Keratinocyte (primary cell): ENCODE results near the gene SEC14L1. TPM values are rescaled to one million over a fixed set of nuclear protein-coding genes. Genes with fewer than 3 reads are reported as not detected.

Experiments
- DNase-seq: peaks from one replicate; pipeline ENCODE4 v3.0.0-alpha.2; 2011; ENCODE audit warnings: low read depth, missing footprints, low spot score
- FAIRE-seq: peaks from 2 replicates; lab custom pipeline; 2011; peaks lifted over from hg19 to GRCh38; lab: Jason Lieb, UNC
- H2AFZ ChIP-seq: 2 replicates; pipeline ENCODE4 v1.6.0; 2012; ENCODE audit warnings: low read length, control low read depth, inconsistent platforms; ENCODE audit not compliant: control insufficient read depth
- H3K27ac ChIP-seq: 2 replicates; pipeline ENCODE4 v1.5.1; 2011; ENCODE audit warnings: low read length; ENCODE audit not compliant: control insufficient read depth, insufficient read depth
- H3K27me3 ChIP-seq: 3 replicates; pipeline ENCODE4 v1.6.0; 2011; ENCODE audit warnings: low read length; ENCODE audit not compliant: control insufficient read depth, insufficient read depth; ENCODE audit errors: extremely low read depth
- H3K36me3 ChIP-seq, 2 experiments: 2 replicates in 1 of 2; 3 replicates in 1 of 2; pipeline ENCODE4 v1.5.1; 2011; ENCODE audit warnings: low read length in 2 of 2, mild to moderate bottlenecking in 1 of 2; ENCODE audit not compliant: control insufficient read depth in 2 of 2, insufficient read depth in 2 of 2; ENCODE audit errors: extremely low read depth in 1 of 2
- H3K4me1 ChIP-seq: 3 replicates; pipeline ENCODE4 v1.5.1; 2011; ENCODE audit warnings: low read length; ENCODE audit not compliant: control insufficient read depth, insufficient read depth; ENCODE audit errors: extremely low read depth
- H3K4me2 ChIP-seq: 3 replicates; pipeline ENCODE4 v1.6.0; 2011; ENCODE audit warnings: low read depth, low read length; ENCODE audit not compliant: control insufficient read depth, insufficient read depth; ENCODE audit errors: extremely low read depth
- H3K4me3 ChIP-seq, 3 experiments: fragments of 200-600 bp in 1 of 3; sonication (generic) in 1 of 3; 2 replicates in 2 of 3; 3 replicates in 1 of 3; pipeline ENCODE4 v1.5.1; 2011 to 2016; ENCODE audit warnings: low read length in 3 of 3, mild to moderate bottlenecking in 3 of 3, control low read depth in 2 of 3, inconsistent platforms in 1 of 3, low read depth in 1 of 3, mixed read lengths in 1 of 3, mixed run types in 1 of 3, moderate library complexity in 1 of 3; ENCODE audit not compliant: control insufficient read depth in 2 of 3, insufficient read depth in 2 of 3; ENCODE audit errors: extremely low read depth in 1 of 3
- H3K79me2 ChIP-seq: 2 replicates; pipeline ENCODE4 v1.6.0; 2012; ENCODE audit warnings: low read length; ENCODE audit not compliant: control insufficient read depth, insufficient read depth
- H3K9ac ChIP-seq: 3 replicates; pipeline ENCODE4 v1.6.0; 2011; ENCODE audit warnings: low read length; ENCODE audit not compliant: control insufficient read depth, insufficient read depth; ENCODE audit errors: extremely low read depth
- H3K9me1 ChIP-seq: 3 replicates; pipeline ENCODE4 v1.6.0; 2011; ENCODE audit warnings: low read length; ENCODE audit not compliant: control insufficient read depth, insufficient read depth; ENCODE audit errors: extremely low read depth
- H3K9me3 ChIP-seq: 2 replicates; pipeline ENCODE4 v1.5.1; 2012; ENCODE audit warnings: low read depth, low read length; ENCODE audit not compliant: control insufficient read depth
- H4K20me1 ChIP-seq: 3 replicates; pipeline ENCODE4 v1.6.0; 2011; ENCODE audit warnings: low read length; ENCODE audit not compliant: control insufficient read depth, insufficient read depth; ENCODE audit errors: extremely low read depth
- EZH2 ChIP-seq: IDR thresholded peaks from one replicate; pipeline ENCODE4 v1.6.1; 2012; ENCODE audit warnings: inconsistent platforms, mild to moderate bottlenecking, low read length, moderate library complexity
- dilution Hi-C: fragments of 300-500 bp; cut with MboI; formaldehyde crosslinking; loops from one replicate; pipeline ENCODE4 v1.7.0; 2020; ENCODE audit warnings: low sequenced_read_pairs; ENCODE audit not compliant: extremely low pct_ligation_motif_present
- polyA plus RNA-seq, 5 experiments: library from polyadenylated mRNA; depleted of rRNA in 3 of 5; stranded (reverse) in 3 of 5; stranded (forward) in 1 of 5; unstranded in 1 of 5; fragments of >200 nt; gene quantifications; 1 replicate in 1 of 5; 2 replicates in 3 of 5; 3 replicates in 1 of 5; pipeline versions ENCODE4 v1.2.1 to v1.2.3, GENCODE V29; 2011 to 2012; ENCODE audit warnings: missing spikeins in 2 of 5, low read depth in 1 of 5, low replicate concordance in 1 of 5
- TF ChIP-seq, protein P1 (sequence below), 3 experiments: IDR thresholded peaks in 1 of 3; conservative IDR thresholded peaks in 1 of 3; optimal IDR thresholded peaks in 1 of 3; 2 replicates in 2 of 3; 3 replicates in 1 of 3; pipeline versions ENCODE3 to v1.5.1; 2011; ENCODE audit warnings: low read length in 3 of 3, mild to moderate bottlenecking in 3 of 3, moderate library complexity in 2 of 3, control low read depth in 1 of 3, inconsistent platforms in 1 of 3; ENCODE audit not compliant: insufficient read depth in 2 of 3; ENCODE audit errors: extremely low read depth in 1 of 3

The SEC14L1 gene
- polyA plus RNA-seq, 1 donor (not counting 4 experiments of a cell fraction or from before 2014, with no cell fraction given): 35.6 TPM

DNA sequence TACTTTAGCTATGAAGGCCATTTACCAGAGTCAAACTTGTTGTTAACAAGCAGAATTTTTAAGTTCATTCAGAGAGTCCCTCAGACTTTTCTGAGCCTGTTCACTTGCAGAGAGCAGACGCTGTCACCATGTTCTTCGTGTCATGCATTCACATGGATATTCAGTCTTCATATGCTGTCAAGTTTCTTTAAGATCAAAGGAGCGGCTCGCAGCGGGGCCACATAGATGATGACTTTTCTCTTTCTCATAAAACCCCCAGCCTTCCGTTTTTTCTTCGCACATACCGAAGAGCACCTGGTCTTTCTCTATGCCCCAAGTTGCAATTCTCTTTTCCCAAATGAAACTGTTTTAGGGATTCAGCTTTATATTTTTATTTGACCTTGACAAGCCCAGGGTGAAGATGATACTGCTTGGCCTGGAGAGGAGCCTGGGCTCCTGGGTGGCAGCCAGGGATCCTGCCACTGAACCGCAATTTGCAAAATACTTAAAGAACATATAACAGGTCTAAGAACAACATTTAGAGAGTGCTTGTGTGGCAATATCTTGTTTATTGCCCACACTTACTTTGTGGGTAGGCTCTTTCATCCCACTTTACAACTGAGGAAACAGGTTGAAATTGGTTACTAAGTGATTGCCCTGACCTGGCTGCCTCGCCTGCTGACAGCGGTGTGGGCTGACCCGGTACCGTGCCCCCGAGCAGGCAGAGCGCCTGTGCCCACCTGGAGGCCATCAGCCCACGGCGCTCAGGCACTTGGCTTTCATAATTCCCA lies 22.9 kb downstream of the SEC14L1 start:
- no peak overlapping the region for H3K4me3 ChIP-seq
- no peaks in the 10 kb centered on the region for H3K9me1 ChIP-seq
- no peak overlapping the region for H3K9ac ChIP-seq
- peaks cover 85% of the 10 kb centered on the region for H3K79me2 ChIP-seq
- FAIRE-seq (no peak), DNase-seq (no peak)
- peaks cover 0 to 14% of the 10 kb centered on the region in 2 experiments for H3K36me3 ChIP-seq
- peaks cover 9% of the 10 kb centered on the region for H3K9me3 ChIP-seq
- no peaks in the 10 kb centered on the region for H3K4me1 ChIP-seq
- no peaks in the 10 kb centered on the region for H4K20me1 ChIP-seq
- no peak for TF ChIP-seq EZH2
- TF ChIP-seq, protein P1, sequence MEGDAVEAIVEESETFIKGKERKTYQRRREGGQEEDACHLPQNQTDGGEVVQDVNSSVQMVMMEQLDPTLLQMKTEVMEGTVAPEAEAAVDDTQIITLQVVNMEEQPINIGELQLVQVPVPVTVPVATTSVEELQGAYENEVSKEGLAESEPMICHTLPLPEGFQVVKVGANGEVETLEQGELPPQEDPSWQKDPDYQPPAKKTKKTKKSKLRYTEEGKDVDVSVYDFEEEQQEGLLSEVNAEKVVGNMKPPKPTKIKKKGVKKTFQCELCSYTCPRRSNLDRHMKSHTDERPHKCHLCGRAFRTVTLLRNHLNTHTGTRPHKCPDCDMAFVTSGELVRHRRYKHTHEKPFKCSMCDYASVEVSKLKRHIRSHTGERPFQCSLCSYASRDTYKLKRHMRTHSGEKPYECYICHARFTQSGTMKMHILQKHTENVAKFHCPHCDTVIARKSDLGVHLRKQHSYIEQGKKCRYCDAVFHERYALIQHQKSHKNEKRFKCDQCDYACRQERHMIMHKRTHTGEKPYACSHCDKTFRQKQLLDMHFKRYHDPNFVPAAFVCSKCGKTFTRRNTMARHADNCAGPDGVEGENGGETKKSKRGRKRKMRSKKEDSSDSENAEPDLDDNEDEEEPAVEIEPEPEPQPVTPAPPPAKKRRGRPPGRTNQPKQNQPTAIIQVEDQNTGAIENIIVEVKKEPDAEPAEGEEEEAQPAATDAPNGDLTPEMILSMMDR (optimal IDR thresholded peaks at IDR 0.05 in 1 of 3, IDR thresholded peaks at IDR 0.05 in 1 of 3, conservative IDR thresholded peaks at IDR 0.05 in 1 of 3; ENCODE audit: extremely low read depth in 1 of 3, insufficient read depth in 2 of 3, low read length in 3 of 3): no peak
- dilution Hi-C loops: no loop called here
- no peak overlapping the region for H3K4me2 ChIP-seq
- H3K27me3 ChIP-seq: no peaks in the 10 kb centered on the region
- no peak overlapping the region for H3K27ac ChIP-seq
- H2AFZ ChIP-seq: no peak overlapping the region

DNA sequence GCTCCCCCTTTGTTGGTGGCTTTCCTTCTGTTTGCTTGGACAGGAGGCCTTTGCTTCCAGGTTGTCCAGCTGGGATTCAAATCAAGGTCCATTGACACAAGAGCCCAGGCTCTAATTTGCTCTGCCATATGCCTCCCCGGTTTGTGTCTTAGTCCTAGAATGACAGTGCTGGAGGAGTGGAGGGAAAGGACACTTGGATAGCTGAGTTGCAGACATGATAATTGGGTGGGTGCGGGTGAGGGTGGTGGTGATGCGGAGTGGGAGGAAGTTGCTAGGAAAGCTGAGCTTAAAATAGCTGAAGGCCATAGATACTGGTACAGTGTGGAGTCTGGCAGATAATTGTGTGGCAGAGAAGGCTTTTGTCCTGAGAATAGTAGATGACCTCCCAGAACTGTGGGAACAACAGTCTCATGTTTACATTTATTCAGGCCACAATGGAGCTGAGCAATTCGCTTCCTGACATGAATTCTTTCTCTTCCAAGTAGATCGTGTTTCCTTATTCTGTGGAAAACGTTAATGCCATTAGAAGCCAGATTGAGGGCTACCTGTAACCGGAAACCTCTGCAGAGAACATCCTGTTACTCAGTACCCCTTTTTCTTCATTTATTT lies 23.8 kb downstream of the SEC14L1 start:
- H3K4me1 ChIP-seq: no peaks in the 10 kb centered on the region

More for the DNA sequence above, 23.8 kb downstream of the SEC14L1 start:
- Histone ChIP-seq H3K79me2 (peaks cover 90% of the 10 kb centered on the region), H3K4me3 (no peak overlapping the region), H3K9me1 (no peaks in the 10 kb centered on the region), H3K9me3 (peaks cover 9% of the 10 kb centered on the region), H3K9ac (no peak overlapping the region), H2AFZ (no peak overlapping the region), H3K36me3 (peaks cover 0 to 14% of the 10 kb centered on the region in 2 experiments), H3K27ac (no peak overlapping the region), H3K4me2 (no peak overlapping the region), H3K27me3 (no peaks in the 10 kb centered on the region), H4K20me1 (no peaks in the 10 kb centered on the region)
- FAIRE-seq (no peak), DNase-seq (no peak)
- dilution Hi-C loops: no loop called here
- TF ChIP-seq EZH2: no peak
- TF ChIP-seq, protein P1 (optimal IDR thresholded peaks at IDR 0.05 in 1 of 3, IDR thresholded peaks at IDR 0.05 in 1 of 3, conservative IDR thresholded peaks at IDR 0.05 in 1 of 3; ENCODE audit: extremely low read depth in 1 of 3, insufficient read depth in 2 of 3, low read length in 3 of 3): no peak
